Smooth muscle cell (in vitro differentiated cells): ENCODE data around the gene TMEM50B. TPM values are rescaled to one million over a fixed set of nuclear protein-coding genes. Genes with fewer than 3 reads are reported as not detected.

Source experiments
- DNase-seq: peaks from one replicate; lab custom pipeline; 2025; ENCODE audit not compliant: unreplicated experiment; lab: John Stamatoyannopoulos, UW
- H2AFZ ChIP-seq: fragments of 200-600 bp; sonication (generic); 2 replicates; pipeline ENCODE4 v1.6.0; 2016; ENCODE audit warnings: antibody characterized with exemption, low read depth, mild to moderate bottlenecking
- H3F3A ChIP-seq: fragments of 200-600 bp; sonication (generic); 2 replicates; pipeline ENCODE4 v1.6.0; 2017; ENCODE audit warnings: antibody characterized with exemption, low read depth
- H3K27ac ChIP-seq: fragments of 200-600 bp; sonication (generic); 2 replicates; pipeline ENCODE4 v1.5.1; 2016; ENCODE audit warnings: low read depth, mild to moderate bottlenecking
- H3K27me3 ChIP-seq: fragments of 200-600 bp; sonication (generic); 2 replicates; pipeline ENCODE4 v1.6.1; 2016; ENCODE audit warnings: low read depth, mild to moderate bottlenecking
- H3K36me3 ChIP-seq: fragments of 200-600 bp; sonication (generic); 2 replicates; pipeline ENCODE4 v1.5.1; 2016; ENCODE audit warnings: low read depth
- H3K4me1 ChIP-seq: fragments of 200-600 bp; sonication (generic); 2 replicates; pipeline ENCODE4 v1.5.1; 2016; ENCODE audit warnings: low read depth
- H3K4me2 ChIP-seq: fragments of 200-600 bp; sonication (generic); 2 replicates; pipeline ENCODE4 v1.6.0; 2016; ENCODE audit warnings: mild to moderate bottlenecking
- H3K4me3 ChIP-seq: fragments of 200-600 bp; sonication (generic); 2 replicates; pipeline ENCODE4 v1.5.1; 2016; ENCODE audit warnings: mild to moderate bottlenecking
- H3K79me2 ChIP-seq: fragments of 200-600 bp; sonication (generic); 2 replicates; pipeline ENCODE4 v1.6.0; 2016; ENCODE audit warnings: low read depth, mild to moderate bottlenecking
- H3K9ac ChIP-seq: fragments of 200-600 bp; sonication (generic); 2 replicates; pipeline ENCODE4 v1.6.0; 2016; ENCODE audit warnings: low read depth
- H3K9me3 ChIP-seq: fragments of 200-600 bp; sonication (generic); replicated peaks from 2 replicates; pipeline ENCODE4 v1.5.1; 2016; ENCODE audit warnings: low read depth
- H4K20me1 ChIP-seq: fragments of 200-600 bp; sonication (generic); 2 replicates; pipeline ENCODE4 v1.6.0; 2016; ENCODE audit warnings: low read depth
- WGBS: methylation state at CpG from one replicate; pipeline ENCODE4 v1.1.7; 2016; ENCODE audit warnings: low lambda C conversion rate; 5-methylcytosine and 5-hydroxymethylcytosine counted together
- polyA plus RNA-seq: library from polyadenylated mRNA; unstranded; fragments of >200 nt; fragmentation: Nextera tagmentation; extraction: Ambion mirVana; gene quantifications from 2 replicates; pipeline ENCODE4 v1.2.1, GENCODE V29; 2016
- total RNA-seq: library from RNA; depleted of rRNA; stranded (reverse); fragments of >200 nt; gene quantifications from 2 replicates; pipeline ENCODE4 v1.2.3, GENCODE V29; 2014
- TF ChIP-seq, protein P1 (sequence below): fragments of 200-600 bp; sonication (generic); IDR thresholded peaks from 2 replicates; pipeline ENCODE4 v1.5.1; 2017; ENCODE audit warnings: borderline replicate concordance, mild to moderate bottlenecking, antibody characterized with exemption; ENCODE audit not compliant: insufficient read depth, poor library complexity, severe bottlenecking

TMEM50B gene
- 31.4 and 51.0 TPM in 2 replicates for total RNA-seq
- polyA plus RNA-seq, result 29.9 and 42.9 TPM in 2 replicates

DNA sequence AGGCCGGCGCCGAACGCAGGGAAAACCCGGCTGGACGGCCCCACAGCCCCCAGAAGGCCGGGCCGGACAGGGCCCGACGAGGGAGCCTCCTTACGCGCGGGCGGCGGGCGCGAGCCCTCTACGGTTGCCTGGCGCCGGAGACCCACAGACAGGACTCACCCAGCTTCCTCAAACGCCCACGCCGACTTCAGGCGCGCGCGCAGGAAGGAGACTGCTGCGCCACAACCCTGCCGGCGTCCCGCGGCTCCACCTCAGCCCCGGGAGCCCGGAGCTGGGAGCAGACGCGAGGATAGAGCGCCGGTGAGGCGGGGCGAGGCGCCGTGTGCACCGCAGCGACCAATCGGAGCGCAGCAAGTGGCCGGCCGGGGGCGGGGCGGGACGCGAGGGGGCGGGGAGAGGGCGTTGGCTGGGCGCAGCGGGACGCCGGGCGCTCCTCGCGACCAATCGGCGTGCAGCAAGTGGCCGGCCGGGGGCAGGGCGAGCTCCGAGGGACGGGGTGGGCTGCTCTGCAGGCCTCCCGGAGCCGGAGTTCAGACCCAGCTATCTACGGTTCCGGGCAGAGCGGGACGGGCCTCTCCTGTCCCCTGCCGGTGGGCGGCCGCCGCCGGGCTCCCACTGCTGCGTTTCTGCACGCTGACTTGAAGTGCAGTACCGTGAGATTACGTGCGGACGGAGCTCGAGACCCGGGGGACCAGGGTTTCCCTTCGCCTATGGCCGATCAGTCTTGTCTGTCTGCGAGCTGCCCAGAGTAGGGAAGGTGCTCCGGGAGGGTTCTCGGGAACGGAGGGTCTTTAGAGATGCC, at the start of gene TMEM50B:
Gene TMEM50B (minus strand): TSS at position 296 of the 802 bp plus-strand sequence. CDS start 11,089 bp downstream, outside the sequence.
- H3K36me3 ChIP-seq, result no peaks in the 10 kb centered on the region
- under 1% methylated on average over 72 of the region's 93 CpGs for WGBS
- TF ChIP-seq, protein P1, sequence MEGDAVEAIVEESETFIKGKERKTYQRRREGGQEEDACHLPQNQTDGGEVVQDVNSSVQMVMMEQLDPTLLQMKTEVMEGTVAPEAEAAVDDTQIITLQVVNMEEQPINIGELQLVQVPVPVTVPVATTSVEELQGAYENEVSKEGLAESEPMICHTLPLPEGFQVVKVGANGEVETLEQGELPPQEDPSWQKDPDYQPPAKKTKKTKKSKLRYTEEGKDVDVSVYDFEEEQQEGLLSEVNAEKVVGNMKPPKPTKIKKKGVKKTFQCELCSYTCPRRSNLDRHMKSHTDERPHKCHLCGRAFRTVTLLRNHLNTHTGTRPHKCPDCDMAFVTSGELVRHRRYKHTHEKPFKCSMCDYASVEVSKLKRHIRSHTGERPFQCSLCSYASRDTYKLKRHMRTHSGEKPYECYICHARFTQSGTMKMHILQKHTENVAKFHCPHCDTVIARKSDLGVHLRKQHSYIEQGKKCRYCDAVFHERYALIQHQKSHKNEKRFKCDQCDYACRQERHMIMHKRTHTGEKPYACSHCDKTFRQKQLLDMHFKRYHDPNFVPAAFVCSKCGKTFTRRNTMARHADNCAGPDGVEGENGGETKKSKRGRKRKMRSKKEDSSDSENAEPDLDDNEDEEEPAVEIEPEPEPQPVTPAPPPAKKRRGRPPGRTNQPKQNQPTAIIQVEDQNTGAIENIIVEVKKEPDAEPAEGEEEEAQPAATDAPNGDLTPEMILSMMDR, result no peak

DNA sequence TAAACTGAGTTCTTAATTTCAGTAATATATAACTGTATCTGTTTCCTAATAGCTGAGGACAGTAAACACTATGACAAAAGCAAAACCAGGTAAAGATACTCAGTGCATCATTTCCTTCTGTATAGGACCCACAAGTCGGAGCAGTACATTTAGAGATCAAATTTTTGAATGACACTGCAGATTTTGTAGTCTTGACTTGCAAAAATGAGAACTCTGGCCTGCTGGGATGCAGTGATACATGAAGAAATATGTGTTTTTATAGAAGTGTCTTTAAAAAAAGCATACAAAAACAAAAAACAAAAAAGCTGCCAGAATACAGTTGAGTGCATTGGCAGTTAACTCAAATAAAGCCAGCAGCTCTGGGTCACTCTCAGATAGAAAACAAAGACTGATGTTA, 43.2 kb upstream of the TMEM50B start:
- Histone ChIP-seq H3K27me3 (no peaks in the 10 kb centered on the region), H3K4me1 (no peaks in the 10 kb centered on the region), H3K4me3 (no peak overlapping the region), H3K79me2 (no peaks in the 10 kb centered on the region), H3F3A (no peaks in the 10 kb centered on the region), H3K36me3 (peaks cover 15% of the 10 kb centered on the region), H3K4me2 (no peak overlapping the region), H3K9ac (no peak overlapping the region), H3K9me3 (no peaks in the 10 kb centered on the region), H3K27ac (no peak overlapping the region), H2AFZ (no peak overlapping the region), H4K20me1 (no peaks in the 10 kb centered on the region)
- 96% methylated on average over 1 of the region's 1 CpG for WGBS
- TF ChIP-seq, protein P1, result no peak
- no peak for DNase-seq

More for the DNA sequence above, at the start of gene TMEM50B:
- no peaks in the 10 kb centered on the region for H3K9me3 ChIP-seq
- H3K4me3 ChIP-seq, result peak within 1 kb of the TSS; percentile 94
- peak within 1 kb of the TSS; percentile 95 for H2AFZ ChIP-seq
- DNase-seq, result peak; percentile 94
- no peaks in the 10 kb centered on the region for H3F3A ChIP-seq
- H3K4me2 ChIP-seq, result peak within 1 kb of the TSS; percentile 93
- H3K4me1 ChIP-seq, result peaks cover 8% of the 10 kb centered on the region
- peaks cover 36% of the 10 kb centered on the region for H3K79me2 ChIP-seq
- peak within 1 kb of the TSS; percentile 99 for H3K9ac ChIP-seq
- H4K20me1 ChIP-seq, result peaks cover 5% of the 10 kb centered on the region
- no peaks in the 10 kb centered on the region for H3K27me3 ChIP-seq
- H3K27ac ChIP-seq, result peak within 1 kb of the TSS; percentile 99

DNA sequence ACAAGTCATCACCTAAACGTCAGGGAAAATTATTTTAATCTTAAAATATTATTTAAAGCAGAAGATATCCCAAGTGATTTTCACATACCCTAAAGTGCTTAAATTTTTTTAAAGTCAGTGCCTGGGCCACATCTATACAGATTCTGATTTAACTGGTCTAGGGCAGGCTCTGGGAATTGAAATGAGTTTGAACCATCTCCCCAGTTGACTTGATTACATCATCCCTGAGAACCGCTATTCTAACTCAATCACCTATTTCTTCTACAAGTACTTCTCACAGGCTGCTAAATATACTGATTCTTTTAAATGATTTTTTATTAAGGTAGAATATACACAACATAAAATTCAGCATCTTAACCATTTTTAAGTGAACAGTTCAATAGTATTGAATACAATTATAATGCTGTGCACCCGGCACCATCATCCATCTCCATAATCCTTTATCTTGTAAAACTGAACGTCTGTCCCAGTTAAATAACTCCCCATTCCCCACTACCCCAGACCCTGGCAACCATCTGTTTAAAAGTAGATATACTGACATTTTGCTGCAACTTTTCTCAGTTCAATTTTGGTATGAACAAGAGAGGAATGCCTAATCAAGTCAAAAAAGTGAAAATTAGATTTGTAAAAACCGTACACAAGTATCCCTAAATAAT, 42.7 kb upstream of the TMEM50B start:
- H4K20me1 ChIP-seq, result no peaks in the 10 kb centered on the region
- H3K36me3 ChIP-seq, result peaks cover 10% of the 10 kb centered on the region
- 78% methylated on average over 5 of the region's 5 CpGs for WGBS
- H3K4me3 ChIP-seq, result no peak overlapping the region
- H2AFZ ChIP-seq, result no peak overlapping the region
- no peaks in the 10 kb centered on the region for H3F3A ChIP-seq
- TF ChIP-seq, protein P1, result no peak
- H3K79me2 ChIP-seq, result no peaks in the 10 kb centered on the region
- no peak overlapping the region for H3K27ac ChIP-seq
- no peaks in the 10 kb centered on the region for H3K4me1 ChIP-seq
- no peak overlapping the region for H3K9ac ChIP-seq
- no peaks in the 10 kb centered on the region for H3K9me3 ChIP-seq
- H3K27me3 ChIP-seq, result no peaks in the 10 kb centered on the region
- DNase-seq, result no peak
- H3K4me2 ChIP-seq, result no peak overlapping the region
